Stimulated activated CD4-positive, alpha-beta T cell treated with anti-CD3 and anti-CD28 coated beads, TNF-alpha, amount 100 ng/mL, for 24 hours (primary cell): Measurements from ENCODE around the gene CEP350.
A peak's percentile ranks its signal among the peaks of the same experiment; 100 is the strongest.
"Not testable (repeated sequence)": the region's sequence is repeated elsewhere in the genome, so short reads cannot be mapped to it uniquely, and the experiment has no call there.

Source experiments
- DNase-seq, 3 experiments: peaks; one replicate each; pipeline ENCODE4 v3.0.0-alpha.2; 2020; ENCODE audit warnings: low read depth in 3 of 3

Gene CEP350

DNA sequence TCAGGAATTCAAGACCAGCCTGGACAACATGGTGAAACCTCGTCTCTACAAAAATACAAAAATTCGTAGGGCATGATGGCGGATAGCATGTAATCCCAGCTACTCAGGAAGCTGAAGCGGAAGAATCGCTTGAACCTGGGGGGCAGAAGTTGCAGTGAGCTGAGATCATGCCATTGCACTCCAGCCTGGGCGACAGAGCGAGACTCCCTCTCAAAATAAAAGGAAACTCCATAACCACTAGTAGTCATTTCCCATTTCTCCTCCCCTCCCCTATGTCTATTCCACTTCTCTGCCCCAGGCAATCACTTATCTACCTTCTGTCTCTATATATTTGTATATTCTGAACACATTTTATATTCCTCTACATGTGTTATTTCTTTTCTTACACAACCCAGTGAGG is 4.0 kb upstream of the CEP350 start:
- no peak for DNase-seq

DNA sequence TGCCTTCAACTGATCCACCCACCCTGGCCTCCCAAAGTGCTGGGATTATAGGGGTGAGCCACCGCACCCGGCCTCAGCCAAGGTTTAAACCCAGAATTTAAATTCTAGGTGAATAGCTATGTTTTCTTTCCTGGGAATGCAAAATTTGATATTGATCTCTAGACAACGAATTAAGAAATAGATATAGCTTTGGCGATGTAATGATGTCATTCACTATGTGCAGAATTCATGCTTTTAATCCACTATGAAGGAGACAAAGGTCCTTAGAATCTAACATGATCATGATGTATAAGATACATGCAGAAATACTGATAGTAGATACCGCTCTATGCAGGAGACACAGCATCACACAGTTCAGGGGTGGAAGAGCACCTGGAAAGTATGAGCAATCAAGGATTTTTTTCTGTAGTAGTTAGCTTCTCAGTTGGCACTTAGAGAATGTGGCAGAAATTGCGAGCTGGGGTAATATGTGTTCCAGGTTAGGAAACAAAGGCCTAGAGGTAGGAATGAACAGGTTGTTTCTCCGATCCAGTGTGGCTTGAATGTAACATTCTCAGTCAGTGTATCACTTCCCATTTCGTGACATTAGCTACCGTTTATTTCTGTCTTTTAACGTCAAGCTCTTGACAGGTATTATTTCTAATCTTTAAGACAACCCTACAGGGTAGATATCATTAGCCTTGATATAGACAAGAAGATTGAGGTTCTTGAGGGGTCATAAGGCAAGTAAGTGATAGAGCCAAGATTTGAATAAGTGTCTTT is 3.0 kb upstream of the CEP350 start:
- DNase-seq: no peak

DNA sequence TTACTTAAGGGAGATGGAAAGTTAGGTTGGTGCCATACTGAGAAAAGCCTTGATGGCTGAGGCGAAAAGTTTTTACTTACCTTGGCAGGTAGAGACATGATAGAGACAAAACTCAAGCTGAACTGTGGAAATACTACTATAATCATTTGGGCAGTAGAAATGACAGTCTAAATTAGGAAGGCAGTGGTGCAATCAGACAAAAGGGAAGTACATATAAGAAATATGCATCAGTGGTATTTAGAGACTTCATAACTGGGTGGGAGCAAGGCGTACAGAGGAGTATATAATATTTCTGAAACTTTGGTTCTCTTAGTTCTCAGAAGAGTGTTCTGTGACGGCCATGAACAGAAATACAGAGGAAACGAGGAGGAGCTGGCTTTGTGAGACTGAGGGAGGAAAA is 2.4 kb upstream of the CEP350 start:
- no peak for DNase-seq

DNA sequence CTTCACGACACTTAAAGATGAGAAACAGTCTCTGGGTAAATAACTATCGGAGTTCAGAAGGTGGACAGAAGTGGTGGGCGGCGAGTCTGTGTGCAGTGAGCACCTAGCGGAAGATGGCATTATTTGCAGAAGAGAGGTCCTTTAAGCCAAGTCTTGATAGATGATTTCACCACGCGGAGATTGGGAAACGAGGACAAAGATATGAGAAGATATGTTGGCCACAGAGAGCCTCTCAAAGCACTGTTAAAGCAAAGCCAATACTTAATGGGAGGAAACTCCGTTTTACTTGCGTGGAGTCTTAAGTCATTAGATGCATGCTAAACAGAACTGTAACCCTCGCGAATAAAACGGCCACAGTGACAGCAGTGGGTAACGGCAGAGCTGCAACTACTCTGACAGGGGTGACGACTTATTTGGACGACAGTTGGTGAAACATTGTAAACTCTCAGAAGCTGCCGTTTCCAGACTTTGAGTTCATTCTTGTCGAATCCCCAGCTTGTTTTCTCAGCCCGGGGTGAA is 577 bp upstream of the CEP350 start:
- peak in 2 of 3 experiments; percentile 26 to 35 for DNase-seq

DNA sequence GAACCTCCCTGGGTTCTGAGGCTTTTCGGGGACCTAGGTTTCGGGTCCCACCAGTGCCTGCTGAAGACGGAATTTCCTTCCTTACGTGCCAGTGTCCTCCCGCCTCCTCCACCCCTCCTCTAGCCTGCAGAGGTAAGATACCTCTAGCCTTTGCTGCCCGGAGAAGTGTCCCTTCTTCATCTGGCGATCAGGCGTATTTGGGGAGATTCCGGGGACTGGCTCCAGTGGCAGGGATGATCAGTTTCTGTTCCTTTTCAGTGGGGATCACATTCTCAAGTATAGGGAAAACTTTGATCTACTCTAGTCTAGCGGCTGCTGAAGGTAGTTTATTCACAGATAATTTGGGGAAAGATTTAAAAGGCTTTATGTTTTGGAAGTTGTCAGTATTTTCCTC is 674 bp downstream of the CEP350 start:
- DNase-seq: peak in 1 of 3 experiments; percentile 20

DNA sequence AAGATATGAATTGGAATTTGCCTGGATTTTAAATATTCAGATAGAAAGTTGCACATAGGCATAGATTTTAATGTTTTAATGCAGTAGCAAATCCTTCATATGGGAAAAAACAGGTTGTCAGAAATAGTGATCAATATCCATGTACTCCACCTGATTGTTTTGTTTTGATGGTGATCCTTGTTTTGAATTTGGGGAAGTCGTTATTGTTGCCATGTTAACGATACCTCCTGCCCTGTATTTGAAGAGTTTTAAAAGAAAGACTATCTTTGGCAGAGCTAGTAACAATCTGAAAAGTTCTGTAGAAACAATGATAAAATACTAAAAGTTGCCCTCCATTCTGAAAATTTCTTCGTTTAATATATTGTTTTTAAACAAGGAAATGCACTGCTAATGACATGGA is 1.1 kb downstream of the CEP350 start:
- DNase-seq: no peak

DNA sequence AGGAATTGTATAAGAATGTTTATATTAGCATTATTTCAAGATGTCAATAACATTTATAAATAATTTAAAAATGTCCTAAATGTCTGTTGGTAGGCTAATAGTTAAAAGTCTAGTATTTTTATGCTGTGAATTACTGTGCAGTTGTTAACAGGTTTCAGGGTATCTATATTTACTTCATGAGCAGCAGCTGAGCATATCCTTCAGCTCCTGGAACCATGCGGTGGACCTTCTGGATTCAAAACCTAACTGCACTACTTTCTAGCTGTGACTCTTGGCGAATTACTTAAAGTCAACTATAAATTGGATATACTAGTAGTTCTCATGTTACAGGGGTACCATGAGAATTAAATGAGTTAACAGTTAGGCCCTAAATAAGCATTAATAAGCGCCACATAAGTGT is 3.7 kb downstream of the CEP350 start:
- DNase-seq: no peak

DNA sequence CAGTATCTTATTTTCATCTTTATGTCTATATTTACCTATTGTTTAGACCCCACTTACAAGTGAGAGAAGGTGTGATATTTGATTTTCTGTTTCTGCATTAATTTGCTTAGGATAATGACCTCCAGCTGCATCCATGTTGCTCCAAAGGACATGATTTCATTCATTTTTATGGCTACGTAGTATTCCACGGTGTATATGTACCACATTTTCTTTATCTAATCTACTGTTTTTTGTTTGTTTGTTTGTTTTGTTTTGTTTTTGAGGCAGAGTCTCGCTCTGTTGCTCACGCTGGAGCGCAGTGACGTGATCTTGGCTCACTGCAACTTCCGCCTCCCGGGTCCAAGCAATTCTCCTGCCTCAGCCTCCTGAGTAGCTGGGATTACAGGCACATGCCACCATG is 7.6 kb downstream of the CEP350 start:
- not testable (repeated sequence) for DNase-seq

DNA sequence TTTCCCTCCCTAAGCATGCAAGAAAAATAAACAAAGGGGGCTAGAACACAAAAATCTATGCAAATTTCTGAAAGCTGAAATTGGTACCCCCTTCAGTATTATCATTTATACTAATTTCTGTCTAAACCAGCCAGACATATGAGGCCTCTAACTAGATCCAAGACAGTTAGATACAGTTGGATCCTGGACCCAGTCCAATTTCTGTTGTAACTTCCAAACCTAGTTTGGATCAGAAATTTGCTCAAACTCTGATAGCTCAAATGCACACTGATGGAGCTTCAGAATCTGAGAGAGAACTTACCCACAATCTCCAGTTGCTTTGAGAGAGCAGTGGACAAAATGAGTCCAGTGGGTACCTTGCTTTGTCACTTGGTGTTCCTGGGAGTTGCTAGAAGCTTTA is 11.9 kb downstream of the CEP350 start:
- no peak for DNase-seq

DNA sequence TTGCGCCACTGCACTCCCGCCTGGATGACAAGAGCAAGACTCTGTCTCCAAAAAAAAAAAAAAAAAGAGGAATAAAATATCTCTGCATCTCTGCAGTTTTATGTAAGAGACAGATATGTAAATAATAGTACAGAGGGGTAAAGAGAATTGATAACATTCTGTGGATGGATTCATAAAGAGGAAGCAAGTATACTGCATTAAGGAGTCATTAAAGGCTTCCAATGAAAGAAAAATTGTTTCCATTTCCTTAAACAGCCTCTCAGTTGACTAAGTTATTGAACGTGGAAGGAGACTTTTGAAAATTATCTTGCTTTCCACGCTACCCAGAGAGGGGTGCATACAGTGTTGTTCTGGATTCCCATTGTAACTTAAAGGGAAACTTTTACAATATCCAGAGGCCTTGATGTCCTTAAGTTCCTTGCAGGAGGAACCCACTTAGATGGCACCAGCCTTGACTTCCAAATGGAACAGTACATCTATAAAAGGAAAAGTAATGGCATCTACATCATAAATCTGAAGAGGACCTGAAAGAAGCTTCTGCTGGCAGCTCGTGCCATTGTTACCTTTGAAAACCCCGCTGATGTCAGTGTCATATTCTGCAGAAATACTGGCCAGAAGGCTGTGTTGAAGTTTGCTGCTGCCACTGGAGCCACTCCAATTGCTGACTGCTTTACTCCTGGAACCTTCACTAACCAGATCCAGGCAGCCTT is 13.8 kb downstream of the CEP350 start:
- DNase-seq: no peak

DNA sequence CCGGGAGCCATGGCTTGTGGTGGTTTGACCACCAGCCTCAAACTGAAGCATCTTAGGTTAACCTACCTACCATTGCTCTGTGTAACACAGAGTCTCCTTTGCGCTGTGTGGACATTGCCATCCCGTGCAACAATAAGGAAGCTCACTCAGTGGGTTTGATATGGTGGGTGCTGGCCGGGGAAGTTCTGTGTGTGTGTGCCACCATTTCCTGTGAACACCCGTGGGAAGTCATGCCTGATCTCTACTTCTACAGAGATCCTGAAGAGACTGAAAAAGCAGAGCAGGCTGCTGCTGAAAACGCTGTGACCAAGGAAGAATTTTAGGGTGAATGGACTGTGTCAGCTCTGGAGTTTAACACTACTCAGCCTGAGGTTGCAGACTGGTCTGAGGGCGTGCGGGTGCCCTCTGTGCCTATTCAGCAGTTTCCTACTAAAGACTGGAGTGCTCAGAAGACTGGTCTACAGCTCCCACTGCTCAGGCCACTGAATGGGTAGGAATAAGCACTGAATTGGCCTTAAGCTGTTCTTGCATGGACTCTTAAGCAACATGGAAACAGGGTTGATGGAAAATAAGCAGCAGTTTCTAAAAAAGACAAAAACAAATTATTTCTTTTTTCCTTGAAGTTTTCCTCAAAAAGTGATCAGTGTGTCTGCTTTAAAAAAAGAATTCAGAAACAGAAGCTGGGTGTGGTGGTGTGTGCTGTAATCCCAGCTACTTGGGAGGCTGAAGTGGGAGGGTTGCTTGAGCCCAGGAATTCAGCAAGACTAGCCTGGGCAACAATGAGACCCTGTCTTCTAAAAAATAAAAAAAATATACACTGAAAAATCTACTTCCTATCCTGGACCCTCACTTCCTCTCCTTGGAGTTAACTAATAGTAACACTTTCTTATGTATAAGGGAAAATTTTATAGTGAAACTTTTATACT is 14.6 kb downstream of the CEP350 start:
- no peak for DNase-seq

DNA sequence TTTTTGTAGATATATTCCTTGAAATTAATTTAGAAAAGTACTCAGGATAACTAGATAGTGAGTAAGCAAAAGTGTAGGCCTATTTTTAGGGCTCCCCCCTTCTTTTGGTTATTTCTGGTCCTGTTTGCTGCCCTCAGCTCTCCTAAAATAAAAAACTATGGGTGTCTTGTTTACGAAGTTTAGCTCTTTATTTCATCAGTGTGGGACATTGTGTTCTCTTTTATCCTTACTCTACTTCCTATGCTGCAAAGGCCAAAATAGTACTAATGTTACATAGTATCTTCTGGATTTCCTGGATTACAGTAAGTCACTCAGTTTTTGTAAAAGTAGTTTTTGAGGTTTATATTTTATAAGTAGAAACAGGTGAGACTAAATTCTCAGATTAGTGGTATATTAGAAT is 15.4 kb downstream of the CEP350 start:
- no peak for DNase-seq

DNA sequence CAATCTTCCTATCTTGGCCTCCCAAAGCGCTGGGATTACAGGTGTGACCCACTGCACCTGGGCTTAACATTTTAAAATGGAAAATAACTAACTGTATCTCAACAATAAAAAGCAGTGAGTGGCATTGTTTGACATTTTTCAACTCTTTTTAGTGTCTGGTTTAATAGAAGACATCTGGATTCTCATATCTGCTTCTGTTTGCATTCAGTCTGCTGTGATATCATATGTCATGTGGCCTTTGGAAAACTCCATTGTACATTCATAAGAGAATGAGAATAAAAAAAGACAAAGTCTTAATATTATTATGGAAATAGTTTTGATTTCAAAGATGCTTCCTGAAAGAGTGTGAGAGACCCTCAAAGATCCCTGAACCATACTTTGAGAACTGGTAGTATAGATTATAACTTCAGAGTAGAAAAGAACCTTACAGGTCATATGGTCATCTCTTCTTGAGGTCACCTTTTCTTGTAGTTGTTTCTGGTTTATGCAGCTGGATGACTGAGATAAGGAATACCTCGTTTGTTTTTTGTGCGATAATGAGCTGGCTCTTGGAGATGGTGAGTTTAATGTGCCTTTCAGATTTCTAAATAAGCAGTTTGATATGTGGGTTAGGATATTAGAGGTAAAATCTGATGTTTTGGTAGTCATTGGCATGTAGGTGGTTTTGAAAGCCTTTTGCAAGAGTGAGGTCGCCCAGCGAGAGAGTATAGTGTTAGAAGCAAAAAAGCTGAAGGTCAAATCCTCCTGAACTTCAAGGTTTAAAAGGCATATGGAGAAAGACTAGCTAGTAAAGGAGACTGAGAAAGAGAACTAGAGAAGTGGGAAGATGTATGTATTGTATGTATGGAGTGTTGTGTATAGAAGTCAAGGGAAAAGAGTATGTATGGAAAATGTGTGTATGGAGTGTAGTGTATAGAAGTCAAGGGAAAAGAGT is 17.2 kb downstream of the CEP350 start:
- DNase-seq: no peak

DNA sequence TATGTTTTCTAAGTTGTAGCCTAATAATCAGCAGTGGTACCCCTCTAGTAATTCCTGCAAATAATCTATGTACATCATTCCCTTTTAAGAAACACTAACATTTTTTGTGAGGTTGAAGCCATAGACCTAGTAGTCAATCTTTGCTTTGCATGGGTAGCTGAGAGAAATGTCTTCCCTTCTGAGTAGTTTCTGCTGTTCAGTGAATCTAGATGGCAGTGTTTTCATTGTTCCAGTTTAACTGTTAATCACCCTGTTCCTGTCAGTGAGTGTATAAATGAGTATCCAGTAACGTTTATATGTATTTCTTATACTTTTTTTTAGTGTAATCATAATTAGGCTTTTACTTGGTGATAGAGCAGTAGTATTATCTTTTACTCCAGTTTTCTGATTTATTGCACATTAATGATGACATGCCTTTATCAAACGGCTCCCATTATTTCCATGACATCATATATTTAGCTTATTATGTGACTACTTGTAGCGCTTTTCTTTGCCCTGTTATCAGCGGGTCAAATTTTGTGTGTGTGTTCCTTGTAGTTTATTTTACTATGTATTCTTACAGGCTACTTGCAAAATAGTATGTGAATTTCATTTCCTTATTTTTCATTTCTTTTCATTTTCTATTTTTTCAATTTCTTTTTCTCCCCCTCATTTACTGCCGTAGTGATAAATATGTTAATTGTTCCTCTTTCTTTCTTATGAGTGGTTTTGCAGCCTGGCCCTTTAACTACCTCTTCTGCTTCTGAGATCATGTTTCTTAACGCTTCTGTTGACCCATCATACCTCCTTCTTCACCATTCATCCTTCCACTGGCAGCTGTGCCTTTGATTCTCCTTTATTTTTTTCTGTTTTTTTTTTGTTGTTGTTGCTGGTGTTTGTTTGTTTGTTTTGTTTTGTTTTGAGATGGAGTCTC is 18.8 kb downstream of the CEP350 start:
- no peak for DNase-seq

DNA sequence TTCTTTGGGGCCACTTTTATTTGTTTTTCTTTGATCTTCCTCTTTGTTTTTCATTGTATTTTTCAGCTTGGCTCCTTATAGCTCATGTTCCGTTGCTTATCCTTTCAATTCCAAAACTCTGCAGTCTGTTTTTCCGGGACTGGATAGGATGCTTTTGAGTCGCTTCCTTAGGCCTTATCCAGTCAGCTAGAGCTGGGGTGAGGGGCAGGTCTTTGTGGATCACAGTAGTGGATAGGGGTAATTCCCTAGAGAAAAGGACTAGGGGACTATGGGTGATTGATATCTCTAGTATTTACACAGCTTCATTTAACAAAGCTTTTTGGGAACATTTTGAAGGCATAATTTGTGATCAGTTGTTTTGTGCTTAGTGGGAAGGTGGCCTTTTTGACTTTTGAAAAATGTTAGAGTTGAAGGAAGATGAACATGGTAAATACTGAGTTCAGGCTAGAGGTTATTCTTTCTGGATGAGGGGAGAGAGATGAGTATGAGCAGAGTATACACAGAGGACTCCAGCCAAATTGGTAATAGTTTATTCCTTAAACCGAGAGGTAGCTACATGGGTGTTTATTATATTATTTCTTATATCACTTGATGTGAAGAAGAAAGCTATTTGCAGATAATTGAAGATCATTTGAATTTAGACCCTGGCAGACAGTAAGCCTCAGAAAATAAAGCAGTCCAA is 22.5 kb downstream of the CEP350 start:
- no peak for DNase-seq

DNA sequence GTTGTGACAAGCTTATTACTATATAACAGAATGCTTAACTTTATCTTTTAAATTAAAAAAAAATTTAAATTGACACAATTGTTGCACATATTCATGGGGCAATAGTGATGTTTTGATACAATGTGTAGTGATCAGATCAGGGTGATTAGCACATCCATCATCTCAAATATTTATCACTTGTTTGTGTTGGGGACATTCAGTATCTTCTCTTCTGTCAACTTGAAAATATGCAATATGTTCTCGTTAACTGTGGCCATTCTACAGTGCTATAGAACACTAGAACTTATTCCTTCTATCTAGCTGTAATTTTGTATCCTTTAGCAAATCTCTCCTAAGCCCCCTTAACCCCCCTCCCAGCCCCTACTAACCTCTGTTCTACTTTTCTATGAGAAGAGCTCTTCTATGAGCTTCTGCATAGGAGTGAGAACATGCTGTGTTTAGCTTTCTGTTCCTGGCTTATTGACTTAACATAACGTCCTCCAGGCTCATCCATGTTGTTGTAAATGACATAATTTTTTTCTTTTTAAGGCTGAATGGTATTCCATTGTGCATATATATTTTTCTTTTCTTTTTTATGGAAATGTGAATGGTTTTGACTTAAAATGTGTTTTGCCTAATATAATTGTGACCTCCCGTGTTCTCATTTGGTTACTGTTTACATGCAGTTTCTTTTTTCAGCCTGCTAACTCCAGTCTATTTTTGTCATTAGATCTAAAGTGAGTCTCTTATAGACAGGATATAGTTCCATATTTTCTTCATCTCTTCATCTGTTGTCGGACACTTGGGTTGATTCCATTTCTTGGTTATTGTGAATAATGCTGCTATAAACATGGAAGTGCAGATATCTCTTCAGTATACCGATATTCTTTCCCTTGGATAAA is 23.8 kb downstream of the CEP350 start:
- DNase-seq: no peak

DNA sequence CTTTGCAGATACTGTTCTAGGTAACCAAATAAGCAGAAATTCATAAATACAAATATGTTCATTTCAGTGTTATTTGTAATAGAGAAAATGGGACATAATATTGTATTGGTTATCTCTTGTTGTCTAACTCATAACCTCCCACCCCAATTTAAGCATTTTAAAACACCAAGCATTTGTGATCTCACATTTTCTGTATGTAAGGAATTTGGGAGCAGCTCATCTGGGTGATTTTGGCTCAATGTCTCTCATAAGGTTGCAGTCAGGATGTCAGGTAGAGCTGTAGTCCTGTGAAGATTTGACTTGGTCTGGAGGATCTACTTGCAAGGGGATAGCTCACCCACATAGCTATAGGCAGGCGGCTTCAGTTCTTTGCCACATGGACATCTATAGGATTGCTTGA is 29.5 kb downstream of the CEP350 start:
- DNase-seq: no peak

DNA sequence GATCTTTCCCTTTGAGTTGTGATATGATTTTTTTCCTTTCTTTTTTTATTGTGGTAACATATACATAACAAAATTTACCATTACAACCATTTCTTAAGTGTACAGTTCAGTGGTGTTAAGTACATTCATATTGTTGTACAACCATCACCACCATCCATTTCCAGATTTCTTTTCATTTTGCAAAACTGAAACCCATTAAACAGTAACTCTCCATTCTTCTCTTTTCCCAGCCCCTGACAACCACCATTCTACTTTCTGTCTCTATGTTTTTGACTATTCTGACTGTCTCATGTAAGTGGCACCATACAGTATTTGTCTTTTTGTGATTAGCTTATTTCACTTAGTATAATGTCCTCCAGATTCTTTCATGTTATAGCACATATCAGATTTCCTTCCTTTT is 30.3 kb downstream of the CEP350 start:
- DNase-seq: no peak
